HG02970 (cell line): ENCODE results near the gene PRELID1.
"Not testable (repeated sequence)": the region's sequence is repeated elsewhere in the genome, so short reads cannot be mapped to it uniquely, and the experiment has no call there.

ENCODE experiments used
- ATAC-seq: cut with Tn5 transposase; IDR thresholded peaks from one replicate; pipeline ENCODE4 v1.9.1; 2021; ENCODE audit warnings: mild to moderate bottlenecking, moderate library complexity, moderate number of reproducible peaks; ENCODE audit not compliant: unreplicated experiment, low FRiP score

Gene PRELID1, protein sequence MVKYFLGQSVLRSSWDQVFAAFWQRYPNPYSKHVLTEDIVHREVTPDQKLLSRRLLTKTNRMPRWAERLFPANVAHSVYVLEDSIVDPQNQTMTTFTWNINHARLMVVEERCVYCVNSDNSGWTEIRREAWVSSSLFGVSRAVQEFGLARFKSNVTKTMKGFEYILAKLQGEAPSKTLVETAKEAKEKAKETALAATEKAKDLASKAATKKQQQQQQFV

DNA sequence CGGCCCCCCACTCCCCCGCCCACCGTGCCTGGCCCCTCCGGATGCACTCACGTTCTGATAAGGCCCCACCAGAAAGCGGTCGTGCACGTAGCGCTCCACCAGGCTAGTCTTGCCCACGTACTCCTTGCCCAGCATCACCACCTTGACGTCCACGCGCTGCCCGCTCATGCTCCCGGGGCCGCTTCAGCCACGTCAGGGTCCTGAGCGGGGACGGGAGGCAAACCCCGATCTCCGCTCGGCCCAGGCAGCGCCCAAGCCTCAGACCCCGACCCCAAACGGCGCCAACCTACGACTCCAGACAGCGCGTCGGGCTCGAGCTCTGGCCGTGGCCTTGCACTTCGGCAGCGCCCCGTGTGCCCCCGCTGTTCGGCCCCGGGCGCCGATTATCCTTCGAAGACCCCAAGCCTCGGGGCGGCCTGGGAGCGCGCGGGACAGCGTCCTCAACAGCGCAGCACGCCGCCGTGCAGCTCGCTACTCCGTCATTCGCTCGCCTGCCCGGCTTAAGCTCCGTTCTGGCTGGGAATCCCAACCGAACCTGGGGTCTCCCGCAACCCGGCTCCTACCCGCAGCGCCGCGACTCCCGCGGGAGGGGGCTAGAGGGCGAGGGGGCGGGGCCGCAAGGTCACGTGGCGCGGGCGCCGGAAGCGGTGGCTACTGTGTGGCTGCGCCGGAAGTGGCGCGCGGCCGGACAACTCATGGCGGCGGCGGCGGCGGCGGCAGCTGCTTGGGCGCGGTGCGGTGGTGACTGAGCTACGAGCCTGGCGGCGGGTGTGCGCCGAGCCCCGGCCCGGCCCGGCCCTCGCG lies at the start of gene PRELID1, which contains the start of gene RAB24:
Gene PRELID1, plus strand, starts transcription at position 679 of the 804 bp plus-strand sequence. CDS start 187 bp downstream, outside the sequence.
Gene RAB24, minus strand, starts transcription at position 599 of the 804 bp plus-strand sequence. Its CDS starts 431 bp downstream, at position 168.
- ATAC-seq: peak; percentile 63

DNA sequence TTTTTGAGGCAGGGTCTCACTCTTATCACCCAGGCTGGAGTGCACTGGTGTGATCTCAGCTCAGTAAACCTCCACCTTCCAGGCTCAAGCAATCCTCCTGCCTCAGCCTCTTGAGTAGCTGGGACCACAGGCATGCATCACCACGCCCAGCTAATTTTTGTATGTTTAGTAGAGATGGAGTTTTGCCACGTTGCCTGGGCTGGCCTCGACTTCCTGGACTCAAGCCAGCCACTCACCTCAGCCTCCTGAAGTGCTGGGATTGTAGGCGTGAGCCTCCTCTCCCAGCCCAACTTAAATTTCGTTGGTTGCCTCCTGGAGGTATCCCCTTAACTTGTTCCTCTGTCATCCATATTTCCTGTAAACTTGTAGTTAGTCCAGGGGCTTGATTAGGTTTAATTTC lies 47.3 kb upstream of the PRELID1 start:
- no peak for ATAC-seq

DNA sequence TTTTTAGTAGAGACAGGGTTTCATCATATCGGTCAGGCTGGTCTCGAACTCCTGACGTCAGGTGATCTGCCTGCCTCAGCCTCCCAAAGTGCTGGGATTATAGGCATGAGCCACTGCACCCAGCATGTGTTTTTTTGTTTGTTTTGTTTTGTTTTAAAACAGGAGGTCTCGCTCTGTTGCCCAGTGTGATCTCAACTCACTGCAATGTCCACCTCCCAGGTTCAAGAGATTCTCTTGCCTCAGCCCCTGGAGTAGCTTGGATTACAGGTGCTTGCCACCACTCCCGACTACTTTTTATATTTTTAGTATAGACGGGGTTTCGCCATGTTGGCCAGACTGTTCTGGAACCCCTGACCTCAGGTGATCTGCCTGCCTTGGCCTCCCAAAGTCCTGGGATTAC lies 44.9 kb upstream of the PRELID1 start:
- not testable (repeated sequence) for ATAC-seq

DNA sequence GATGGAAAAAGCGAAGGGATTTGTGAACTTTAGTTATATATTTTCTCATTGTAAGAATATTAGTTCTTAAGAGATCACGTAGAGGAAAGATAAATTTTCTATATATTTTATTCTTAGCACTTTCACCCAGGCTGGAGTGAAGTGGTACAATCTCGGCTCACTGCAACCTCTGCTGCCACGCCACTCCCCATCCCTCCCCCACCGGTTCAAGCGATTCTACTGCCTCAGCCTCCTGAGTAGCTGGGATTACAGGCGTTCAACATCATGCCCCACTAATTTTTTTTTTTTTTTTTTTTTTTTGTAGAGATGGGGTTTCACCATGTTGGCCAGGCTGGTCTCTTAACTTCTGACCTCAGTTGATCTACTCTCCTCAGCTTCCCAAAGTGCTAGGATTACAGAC lies 42.6 kb upstream of the PRELID1 start:
- no peak for ATAC-seq

DNA sequence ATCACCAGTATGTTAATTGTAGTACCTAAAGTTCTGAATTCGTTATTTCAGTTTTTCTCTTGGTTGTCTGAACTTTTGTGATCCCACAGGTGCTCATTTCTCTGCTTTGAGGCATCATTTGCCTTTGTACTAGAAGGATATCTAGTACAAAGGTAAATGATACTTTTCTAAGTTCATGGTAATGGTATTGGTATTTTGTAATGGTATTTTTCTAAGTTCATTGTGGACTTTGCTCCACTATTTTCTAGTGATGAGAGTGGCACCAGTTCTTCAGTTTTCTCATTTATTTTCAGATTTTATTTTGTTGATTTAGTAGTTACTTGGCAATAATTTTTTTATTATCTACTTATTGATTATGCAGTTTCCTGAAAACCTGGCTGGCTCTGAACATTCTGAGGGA lies 42.1 kb upstream of the PRELID1 start:
- no peak for ATAC-seq

DNA sequence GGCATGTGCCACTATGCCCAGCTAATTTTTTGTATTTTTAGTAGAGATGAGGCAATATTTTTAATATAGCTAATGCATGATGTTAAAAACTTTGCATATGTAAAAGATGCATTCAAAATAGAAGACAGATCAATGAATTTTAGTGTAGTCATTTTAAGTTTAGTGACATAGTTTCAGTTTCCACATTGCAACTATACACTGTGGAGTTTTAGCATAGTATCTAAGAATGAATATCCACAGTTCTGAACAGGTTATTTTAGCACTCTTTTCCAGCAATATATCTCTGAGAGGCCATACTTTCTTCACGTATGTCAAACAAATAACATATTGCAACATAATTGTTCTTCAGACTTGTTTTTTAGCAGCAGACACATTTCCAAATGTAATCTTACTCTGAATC lies 39.4 kb upstream of the PRELID1 start:
- ATAC-seq: no peak

DNA sequence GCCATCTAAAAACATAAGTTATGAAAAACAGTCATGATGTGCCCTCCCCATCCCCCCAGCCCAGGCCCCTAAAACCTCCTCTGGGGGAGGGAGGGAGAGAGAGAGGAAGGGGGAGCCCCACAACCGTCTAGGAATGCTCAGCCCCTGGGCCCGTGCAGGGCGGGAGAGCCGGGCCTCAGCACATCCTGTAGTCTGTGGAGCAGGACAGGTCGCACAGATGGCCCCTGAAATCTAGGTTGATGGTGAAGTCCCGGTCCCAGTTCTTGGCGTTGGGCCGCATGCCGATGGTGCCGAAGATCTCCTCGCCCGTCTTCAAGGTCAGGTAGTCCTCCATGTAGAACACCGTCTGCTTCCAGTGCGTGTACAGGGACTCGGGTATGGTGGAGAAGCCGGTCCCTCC lies 38.2 kb upstream of the PRELID1 start:
- no peak for ATAC-seq

DNA sequence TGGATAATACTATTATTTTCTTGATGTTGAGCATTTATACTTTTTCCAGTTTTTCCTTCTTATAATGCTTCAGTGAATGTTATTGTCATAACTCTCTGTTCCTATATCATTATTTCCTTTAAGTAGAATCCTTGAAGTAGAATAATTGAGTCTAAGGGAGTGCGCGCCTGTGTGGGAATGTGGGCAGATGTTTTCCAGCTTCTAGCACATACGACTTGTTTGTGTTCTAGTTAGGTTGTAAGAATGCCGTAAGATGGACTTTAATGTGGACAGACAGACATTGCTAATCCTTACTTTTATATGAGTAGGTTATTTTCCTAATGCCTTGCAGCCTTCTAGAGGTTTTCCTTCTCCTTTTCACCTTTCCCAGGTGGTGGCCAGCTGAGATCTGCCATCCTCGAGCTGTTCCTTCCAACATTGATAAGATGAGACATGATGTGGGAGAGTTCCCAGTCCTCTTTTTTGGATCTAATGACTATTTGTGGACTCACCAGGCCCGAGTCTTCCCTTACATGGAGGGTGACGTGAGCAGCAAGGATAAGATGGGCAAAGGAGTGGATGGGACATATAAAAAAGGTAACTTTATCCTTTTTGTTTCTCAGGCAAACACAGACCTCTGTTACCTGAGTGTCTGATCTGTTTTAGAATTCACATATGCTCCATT lies 34.2 kb upstream of the PRELID1 start:
- no peak for ATAC-seq

DNA sequence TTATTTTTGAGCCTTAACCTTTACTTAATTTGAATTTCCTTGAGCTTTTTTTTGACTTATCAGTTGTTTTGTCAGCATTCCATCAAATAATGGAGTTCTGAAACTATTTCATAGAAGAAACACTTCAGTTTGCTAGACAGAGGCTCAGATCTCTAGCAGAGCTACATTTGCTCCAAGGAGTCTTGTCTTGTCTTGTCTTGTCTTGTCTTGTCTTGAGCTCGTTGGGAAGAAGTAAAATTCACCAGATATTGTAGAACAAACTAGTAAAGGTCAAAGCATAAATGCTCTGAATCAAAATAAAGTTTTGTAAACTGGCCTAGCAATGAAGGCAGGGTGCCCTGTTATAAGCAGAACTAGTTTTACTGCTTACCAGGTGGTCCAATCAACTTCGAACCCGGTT lies 33.6 kb upstream of the PRELID1 start:
- ATAC-seq: no peak

DNA sequence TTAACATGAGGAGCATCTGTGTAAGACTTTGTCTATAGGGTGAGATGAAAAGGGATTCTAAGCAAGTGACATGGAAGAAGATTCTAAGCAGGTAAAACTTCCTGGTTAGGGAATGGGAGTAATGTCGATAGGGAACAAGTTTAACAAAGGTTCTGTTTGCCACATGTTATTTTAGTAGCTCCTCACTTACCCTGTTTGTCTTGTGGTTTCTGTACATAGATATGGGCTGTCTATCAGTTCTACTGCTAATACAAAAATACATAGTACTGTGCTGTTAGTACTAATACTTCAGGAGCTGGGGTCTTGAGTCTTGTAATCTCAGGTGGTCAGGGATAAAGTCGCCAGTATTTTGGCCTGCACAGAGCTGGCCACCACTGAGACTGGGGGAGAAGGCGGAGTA lies 32.9 kb upstream of the PRELID1 start:
- ATAC-seq: no peak

DNA sequence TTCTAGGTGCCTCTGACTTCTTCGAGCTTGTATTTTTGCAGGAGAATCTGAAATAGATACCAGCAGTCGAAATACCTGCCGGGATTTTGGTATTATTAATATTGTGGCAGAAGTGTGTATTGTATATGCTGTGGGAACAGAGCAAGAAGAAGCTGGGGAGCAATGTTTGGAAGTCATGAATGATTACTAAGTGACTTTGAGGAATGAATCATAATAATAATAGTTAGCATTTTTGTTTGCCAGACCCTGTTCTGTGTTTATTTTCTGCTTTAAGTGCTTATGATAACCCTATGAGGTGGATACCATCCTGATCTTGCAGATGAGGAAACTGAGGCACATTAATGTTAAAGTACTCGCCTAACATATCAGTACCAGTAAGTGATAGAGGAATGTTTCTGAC lies 32.5 kb upstream of the PRELID1 start:
- no peak for ATAC-seq

DNA sequence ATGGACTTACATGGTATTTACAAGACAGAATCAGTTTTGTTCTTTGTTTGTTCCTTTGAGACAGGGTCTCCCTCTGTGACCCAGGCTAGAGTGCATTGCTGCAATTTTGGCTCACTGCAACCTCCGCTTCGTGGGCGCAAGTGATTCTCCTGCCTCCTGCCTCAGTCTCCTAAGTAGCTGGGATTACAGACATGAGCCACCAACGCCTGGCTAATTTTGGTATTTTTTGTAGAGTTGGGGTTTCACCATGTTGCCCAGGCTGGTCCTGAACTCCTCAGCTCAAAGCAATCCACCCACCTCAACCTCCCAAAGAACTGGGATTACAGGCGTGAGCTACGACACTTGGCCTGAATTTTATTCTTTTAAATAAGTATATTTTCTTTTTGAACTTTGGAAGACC lies 27.7 kb upstream of the PRELID1 start:
- no peak for ATAC-seq

DNA sequence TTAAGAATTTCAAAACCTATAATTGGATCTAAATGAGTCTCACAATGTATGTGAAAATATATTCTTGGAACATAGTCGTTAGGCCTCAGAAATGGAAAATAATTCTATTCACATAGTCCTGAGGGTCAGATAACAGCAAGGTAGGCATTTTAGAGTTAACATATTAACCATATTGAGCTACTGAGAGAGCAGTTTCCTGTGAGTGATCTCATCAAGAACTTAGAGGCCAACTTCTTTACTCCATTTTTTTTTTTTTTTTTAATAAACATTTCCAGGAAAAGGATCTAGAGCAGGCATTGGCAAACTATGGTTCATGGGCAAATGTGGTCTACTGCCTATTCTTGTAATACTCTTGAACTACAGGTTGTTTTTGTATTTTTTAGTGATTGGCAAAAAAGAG lies 26.7 kb upstream of the PRELID1 start:
- no peak for ATAC-seq

DNA sequence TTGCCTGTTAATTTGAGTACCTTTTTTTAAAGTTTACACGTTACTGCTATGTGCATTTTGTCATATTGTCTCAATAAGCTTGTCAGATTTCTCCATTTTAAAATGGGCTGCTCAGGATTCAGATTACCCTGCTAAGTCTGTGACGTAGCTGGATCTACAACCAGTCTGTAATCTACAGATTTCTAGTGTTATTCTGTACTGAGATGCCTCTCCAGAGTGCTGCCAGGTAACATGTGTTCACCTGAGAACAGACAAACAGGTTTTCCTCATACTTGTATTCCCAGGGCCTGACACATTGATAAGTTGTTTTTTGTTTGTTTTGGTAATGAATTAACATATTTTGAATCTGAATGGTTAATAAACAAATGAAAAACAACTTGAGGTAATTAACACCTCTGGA lies 15.4 kb upstream of the PRELID1 start:
- ATAC-seq: no peak

DNA sequence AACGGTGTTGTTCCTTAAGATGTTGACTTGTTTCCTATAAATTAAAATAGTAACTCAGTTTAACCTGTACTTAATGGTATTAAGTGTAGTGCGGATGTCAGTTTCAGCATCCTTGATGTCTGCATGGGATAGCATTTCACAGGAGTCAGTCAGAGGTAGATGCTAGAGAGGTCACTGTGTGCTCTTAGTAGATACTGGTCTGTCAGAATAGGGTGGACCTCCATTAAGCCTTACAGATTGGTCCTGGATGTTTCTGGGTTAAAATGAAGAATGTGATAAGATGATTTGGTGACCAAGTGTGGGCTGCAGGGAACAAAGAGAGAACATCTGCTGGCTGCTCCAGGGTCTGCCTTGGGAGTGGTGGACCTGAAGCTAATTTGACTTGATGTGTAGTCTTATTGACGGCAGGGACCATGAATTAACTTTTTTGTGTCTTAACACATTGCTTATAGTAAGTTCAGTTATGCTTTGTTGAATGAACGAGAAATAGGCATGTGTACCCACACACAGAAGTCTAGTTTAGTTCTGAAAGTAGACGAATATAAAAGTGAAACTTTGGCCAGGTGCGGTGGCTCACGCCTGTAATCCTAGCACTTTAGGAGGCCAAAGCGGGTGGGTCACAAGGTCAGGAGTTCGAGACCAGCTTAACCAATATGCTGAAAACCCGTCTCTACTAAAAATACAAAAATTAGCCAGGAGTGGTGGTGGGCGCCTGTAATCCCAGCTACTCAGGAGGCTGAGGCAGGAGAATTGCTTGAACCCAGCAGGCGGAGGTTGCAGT lies 12.6 kb upstream of the PRELID1 start:
- ATAC-seq: no peak

DNA sequence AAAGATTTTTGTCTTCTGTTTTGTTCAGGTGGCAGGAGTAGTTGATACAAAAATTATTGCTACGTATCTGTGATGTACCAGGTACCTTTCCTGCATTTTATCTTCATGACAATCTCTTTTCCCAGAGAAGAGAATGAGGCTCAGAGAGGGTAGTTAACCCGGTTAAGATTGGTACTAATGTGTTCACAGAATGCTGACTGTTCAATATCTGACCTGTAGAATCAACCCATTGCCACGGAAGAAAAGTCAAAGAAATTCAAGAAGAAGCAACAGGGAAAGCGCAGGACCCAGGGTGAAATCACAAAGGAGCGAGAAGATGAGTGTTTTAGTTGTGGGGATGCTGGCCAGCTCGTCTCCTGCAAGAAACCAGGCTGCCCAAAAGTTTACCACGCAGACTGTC lies 11.9 kb upstream of the PRELID1 start:
- no peak for ATAC-seq

DNA sequence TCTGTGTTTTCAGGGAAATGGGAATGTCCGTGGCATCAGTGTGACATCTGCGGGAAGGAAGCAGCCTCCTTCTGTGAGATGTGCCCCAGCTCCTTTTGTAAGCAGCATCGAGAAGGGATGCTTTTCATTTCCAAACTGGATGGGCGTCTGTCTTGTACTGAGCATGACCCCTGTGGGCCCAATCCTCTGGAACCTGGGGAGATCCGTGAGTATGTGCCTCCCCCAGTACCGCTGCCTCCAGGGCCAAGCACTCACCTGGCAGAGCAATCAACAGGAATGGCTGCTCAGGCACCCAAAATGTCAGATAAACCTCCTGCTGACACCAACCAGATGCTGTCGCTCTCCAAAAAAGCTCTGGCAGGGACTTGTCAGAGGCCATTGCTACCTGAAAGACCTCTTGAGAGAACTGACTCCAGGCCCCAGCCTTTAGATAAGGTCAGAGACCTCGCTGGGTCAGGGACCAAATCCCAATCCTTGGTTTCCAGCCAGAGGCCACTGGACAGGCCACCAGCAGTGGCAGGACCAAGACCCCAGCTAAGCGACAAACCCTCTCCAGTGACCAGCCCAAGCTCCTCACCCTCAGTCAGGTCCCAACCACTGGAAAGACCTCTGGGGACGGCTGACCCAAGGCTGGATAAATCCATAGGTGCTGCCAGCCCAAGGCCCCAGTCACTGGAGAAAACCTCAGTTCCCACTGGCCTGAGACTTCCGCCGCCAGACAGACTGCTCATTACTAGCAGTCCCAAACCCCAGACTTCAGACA lies 9.6 kb upstream of the PRELID1 start:
- no peak for ATAC-seq

DNA sequence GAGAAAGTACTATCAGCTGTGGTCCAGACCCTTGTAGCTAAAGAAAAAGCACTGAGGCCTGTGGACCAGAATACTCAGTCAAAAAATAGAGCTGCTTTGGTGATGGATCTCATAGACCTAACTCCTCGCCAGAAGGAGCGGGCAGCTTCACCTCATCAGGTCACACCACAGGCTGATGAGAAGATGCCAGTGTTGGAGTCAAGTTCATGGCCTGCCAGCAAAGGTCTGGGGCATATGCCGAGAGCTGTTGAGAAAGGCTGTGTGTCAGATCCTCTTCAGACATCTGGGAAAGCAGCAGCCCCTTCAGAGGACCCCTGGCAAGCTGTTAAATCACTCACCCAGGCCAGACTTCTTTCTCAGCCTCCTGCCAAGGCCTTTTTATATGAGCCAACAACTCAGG lies 9.0 kb upstream of the PRELID1 start:
- ATAC-seq: no peak

DNA sequence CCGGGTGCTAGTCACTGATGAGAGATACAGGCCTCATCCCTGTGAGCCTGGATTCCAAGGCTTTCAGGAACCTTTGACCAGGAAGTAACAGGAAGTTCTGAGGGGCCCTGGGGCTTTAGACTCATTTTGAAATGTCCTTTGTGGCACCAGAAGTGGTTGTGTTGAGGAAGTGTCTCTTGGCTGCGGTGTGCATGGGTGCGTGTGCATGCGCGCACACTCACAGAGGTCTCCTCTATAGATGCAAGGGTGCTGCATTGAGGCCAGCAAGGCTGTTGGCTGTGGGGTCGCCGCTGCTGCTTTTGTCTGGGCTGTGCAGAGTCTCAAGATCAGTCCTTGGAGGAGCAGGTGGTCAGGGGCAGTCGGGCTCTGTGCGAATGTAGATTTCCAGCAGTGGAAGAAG lies 7.7 kb upstream of the PRELID1 start:
- no peak for ATAC-seq

DNA sequence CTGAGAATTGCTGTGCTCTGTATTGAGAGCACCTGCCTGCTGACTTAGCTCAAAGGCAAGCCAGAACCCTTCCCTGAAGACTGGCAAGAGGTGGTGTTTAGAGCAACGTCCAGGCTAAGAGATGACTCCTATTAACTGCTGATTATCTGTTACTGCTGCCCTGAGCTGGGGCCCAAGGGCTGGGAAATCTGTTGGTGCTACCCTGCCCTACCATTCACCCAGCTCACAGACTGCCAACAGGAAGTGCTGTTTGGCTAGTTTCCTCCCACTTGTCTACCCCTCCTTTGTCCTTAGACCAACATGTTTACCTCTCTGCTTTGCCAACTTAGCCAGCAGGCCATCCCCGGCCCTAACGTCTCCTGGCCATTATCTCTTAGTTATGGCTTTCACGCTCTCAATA lies 7.0 kb upstream of the PRELID1 start:
- no peak for ATAC-seq
